Left lung (tissue), 10 donors: ENCODE measurements around the gene KLF5. TPM values are rescaled to one million over a fixed set of nuclear protein-coding genes. Genes with fewer than 3 reads are reported as not detected.

Source experiments
- ATAC-seq: fragments of 200-7000 bp; cut with Tn5 transposase; one replicate; pipeline ENCODE4 v1.9.1; 2020; ENCODE audit warnings: moderate library complexity
- DNase-seq, 4 donors: peaks; one replicate each; pipeline ENCODE4 v3.0.0-alpha.2; 2013 to 2020
- H3K27ac ChIP-seq, 2 donors: fragments of 200-600 bp; sonication (generic) in 1 of 2; one replicate each; pipeline versions ENCODE4 v1.5.0 to v1.8.0; 2020 to 2021
- H3K27me3 ChIP-seq, 2 donors: fragments of 200-600 bp; sonication (generic) in 1 of 2; one replicate each; pipeline versions ENCODE4 v1.5.0 to v1.8.0; 2020 to 2021
- H3K36me3 ChIP-seq, 2 donors: fragments of 200-600 bp; sonication (generic) in 1 of 2; one replicate each; pipeline versions ENCODE4 v1.5.0 to v1.8.0; 2020 to 2021
- H3K4me1 ChIP-seq, 2 donors: fragments of 200-600 bp; one replicate each; pipeline ENCODE4 v1.8.0; 2021
- H3K4me3 ChIP-seq, 2 donors: fragments of 200-600 bp; sonication (generic) in 1 of 2; one replicate each; pipeline versions ENCODE4 v1.5.0 to v1.8.0; 2020 to 2021; ENCODE audit warnings: mild to moderate bottlenecking in 1 of 2
- H3K9me3 ChIP-seq, 2 donors: fragments of 200-600 bp; sonication (generic) in 1 of 2; one replicate each; pipeline versions ENCODE4 v1.5.0 to v1.8.0; 2020 to 2021
- intact Hi-C, 2 donors: fragments of 100-400 bp; cut with DNase I; formaldehyde crosslinking; loops; one replicate each; pipeline versions ENCODE4 v1.11.2 to v1.14.2; 2022
- polyA plus RNA-seq, 6 donors: library from polyadenylated mRNA; unstranded; fragments of 120-200 nt; gene quantifications; one replicate each; pipeline ENCODE4 v1.2.1, GENCODE V29; 2013; ENCODE audit not compliant: insufficient read length in 6 of 6
- total RNA-seq, 2 donors: library from RNA; stranded (reverse); fragmentation: NEBNext Ultra II Directional; extraction: Animal tissue kit (Norgen Biotek cat#: 25700); gene quantifications; one replicate each; pipeline ENCODE4 v1.2.1, GENCODE V29; 2021
- TF ChIP-seq, protein P1 (sequence below), 2 donors: fragments of 200-600 bp; sonication (generic) in 1 of 2; IDR thresholded peaks; one replicate each; pipeline versions ENCODE4 v1.5.0 to v1.8.0; 2021; ENCODE audit warnings: antibody characterized with exemption in 2 of 2
- donor health status: DM: no; HTN: yes; CAD: no.
- donor health status: DM: no; HTN: no; CAD: no.

Gene KLF5
- total and polyA plus RNA-seq, 8 donors, result 17.8 to 52.9 (median 23.5) TPM

DNA sequence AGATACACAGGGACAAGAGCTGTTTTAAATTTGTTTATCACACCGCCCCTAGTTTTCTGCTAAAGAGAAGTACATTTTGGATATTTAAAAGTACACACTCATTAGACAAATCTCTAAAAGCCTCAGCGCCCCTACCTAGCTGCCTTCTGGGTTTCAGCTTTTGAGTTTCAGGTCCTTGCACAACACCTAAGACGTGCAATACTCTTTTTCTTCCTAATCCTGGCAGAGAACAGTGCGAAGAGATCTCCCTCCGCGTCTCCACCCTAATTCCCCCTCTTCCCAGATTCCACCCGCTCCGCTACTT, 421 bp upstream of the KLF5 start:
- no peak for ATAC-seq
- Histone ChIP-seq H3K4me3 (peak overlapping the region; percentile 73 to 75), H3K4me1 (peaks cover 5 to 32% of the 10 kb centered on the region in 2 donors), H3K36me3 (peaks cover 0 to 5% of the 10 kb centered on the region in 2 donors), H3K27ac (peak overlapping the region; percentile 75 to 89), H3K27me3 (peaks cover 10 to 53% of the 10 kb centered on the region in 2 donors), H3K9me3 (no peaks in the 10 kb centered on the region)
- TF ChIP-seq, protein P1, sequence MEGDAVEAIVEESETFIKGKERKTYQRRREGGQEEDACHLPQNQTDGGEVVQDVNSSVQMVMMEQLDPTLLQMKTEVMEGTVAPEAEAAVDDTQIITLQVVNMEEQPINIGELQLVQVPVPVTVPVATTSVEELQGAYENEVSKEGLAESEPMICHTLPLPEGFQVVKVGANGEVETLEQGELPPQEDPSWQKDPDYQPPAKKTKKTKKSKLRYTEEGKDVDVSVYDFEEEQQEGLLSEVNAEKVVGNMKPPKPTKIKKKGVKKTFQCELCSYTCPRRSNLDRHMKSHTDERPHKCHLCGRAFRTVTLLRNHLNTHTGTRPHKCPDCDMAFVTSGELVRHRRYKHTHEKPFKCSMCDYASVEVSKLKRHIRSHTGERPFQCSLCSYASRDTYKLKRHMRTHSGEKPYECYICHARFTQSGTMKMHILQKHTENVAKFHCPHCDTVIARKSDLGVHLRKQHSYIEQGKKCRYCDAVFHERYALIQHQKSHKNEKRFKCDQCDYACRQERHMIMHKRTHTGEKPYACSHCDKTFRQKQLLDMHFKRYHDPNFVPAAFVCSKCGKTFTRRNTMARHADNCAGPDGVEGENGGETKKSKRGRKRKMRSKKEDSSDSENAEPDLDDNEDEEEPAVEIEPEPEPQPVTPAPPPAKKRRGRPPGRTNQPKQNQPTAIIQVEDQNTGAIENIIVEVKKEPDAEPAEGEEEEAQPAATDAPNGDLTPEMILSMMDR (IDR thresholded peaks at IDR 0.05), result no peak
- intact Hi-C loops, result no loop called here
- DNase-seq, result no peak

DNA sequence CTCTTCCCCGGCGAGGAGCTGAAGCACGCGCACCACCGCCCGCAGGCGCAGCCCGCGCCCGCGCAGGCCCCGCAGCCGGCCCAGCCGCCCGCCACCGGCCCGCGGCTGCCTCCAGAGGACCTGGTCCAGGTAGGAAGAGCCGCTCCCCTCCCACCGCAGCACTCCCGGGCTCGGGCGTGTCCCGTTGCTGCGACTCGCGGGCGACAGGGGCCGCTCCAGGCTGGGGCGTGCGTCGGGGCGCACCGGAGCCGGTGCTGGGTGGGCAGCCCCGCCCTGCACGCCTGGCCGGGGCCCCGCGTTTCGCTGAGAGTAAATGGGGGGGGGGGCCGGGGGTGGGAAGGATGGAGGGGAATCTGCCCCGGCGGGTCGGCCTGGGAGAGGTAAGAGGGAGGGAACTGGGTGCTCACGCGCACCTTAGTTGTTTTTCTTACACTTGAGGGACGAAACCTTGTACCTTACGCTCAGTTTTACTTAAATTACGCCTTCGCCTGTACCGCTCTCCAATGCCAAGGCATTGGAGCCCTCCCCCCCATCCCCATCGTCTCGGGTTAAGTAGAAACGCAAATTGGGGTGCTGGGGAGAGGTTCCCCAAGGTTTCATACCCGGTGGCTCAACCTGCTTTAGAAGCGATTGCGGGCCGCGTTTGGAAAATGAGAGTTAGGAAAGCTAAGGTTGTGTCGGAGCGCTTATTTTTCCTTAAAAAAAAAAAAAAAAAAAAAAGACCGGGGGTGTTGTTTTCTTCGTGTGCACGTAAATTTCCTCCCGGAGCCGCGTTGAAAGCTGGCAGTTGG, 850 bp downstream of the KLF5 start:
- H3K4me1 ChIP-seq, result peaks cover 5 to 32% of the 10 kb centered on the region in 2 donors
- peak overlapping the region; percentile 88 to 89 for H3K27ac ChIP-seq
- peak overlapping the region; percentile 73 to 75 for H3K4me3 ChIP-seq
- peak in 3 of 4 donors; percentile 56 to 92 (median 77) for DNase-seq
- intact Hi-C loops, result no loop called here
- peak; percentile 24 for ATAC-seq
- TF ChIP-seq, protein P1 (IDR thresholded peaks at IDR 0.05), result no peak
- no peaks in the 10 kb centered on the region for H3K9me3 ChIP-seq
- H3K27me3 ChIP-seq, result peaks cover 10 to 53% of the 10 kb centered on the region in 2 donors
- H3K36me3 ChIP-seq, result peaks cover 0 to 9% of the 10 kb centered on the region in 2 donors

DNA sequence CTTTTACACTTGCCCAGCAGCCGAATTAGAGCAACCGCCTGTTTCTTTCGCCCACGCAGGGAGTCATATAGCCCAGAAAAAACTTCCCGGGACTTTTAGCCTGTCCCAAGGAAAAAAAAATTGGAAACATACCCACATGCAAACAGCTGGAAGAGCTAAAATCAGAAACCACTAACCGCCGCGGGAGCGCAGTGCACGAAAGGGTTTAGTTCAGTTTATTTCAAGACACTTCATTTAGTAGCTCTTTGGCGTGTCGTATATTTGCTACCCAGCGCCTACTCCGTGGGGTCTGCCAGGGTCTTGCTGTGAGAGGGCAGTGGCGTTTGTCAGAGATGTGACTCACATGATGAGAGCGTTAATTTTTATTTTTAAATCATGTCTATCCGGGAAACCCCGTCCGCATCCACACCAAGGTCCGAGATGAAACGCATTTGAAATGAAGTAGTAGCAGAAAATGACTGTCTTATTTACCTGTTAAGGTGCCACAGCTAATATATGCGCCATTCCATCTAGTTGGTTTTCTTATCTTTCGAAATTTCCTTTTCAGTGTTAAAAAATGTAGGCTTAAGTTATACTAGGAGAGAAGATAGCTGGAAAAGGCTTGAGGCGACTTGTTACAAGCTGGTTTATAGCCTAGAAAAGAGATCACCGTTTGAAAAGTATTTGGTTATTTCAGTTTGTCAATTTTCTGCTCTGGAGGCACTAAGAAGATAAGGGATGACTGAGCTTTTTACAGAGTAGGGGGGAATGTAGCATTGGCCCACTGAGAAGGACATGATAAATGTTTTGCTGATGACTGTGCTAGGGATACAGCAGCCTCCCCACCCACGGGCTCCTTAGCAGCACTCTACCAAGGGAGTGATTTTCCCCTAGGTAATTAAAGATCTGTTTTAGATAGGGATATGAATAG, 1.7 kb downstream of the KLF5 start:
- intact Hi-C loops, result no loop called here
- peak; percentile 36 to 75 (median 59) for DNase-seq

DNA sequence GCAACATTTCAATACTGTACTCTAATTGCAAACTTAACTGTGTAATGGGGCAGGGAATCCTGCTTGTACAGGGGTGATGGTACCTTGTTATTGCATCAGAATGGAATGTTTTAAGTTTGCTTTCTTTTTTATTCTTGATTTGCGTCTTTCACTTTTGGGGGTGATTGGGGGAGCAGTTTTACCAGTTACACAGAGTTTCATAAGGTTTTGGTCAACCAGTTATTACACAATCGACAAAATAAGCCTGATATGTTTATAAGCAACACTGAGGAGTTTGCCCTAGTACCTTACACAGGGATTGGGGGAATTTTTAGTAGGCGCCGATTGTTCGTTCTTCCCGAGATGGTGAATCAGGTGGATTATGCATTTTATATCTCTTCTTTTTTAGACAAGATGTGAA, 2.7 kb downstream of the KLF5 start:
- TF ChIP-seq, protein P1 (IDR thresholded peaks at IDR 0.05), result no peak
- Histone ChIP-seq H3K4me3 (peak overlapping the region; percentile 73 to 75), H3K27ac (peak overlapping the region; percentile 88 to 89)

More for the DNA sequence above, 1.7 kb downstream of the KLF5 start:
- Histone ChIP-seq H3K27ac (peak overlapping the region; percentile 88 to 89), H3K4me3 (peak overlapping the region; percentile 73 to 75), H3K4me1 (peaks cover 5 to 32% of the 10 kb centered on the region in 2 donors), H3K9me3 (no peaks in the 10 kb centered on the region), H3K27me3 (peaks cover 10 to 45% of the 10 kb centered on the region in 2 donors), H3K36me3 (peaks cover 0 to 16% of the 10 kb centered on the region in 2 donors)
- peak; percentile 11 for ATAC-seq
- TF ChIP-seq, protein P1 (IDR thresholded peaks at IDR 0.05), result no peak

More for the DNA sequence above, 2.7 kb downstream of the KLF5 start:
- Histone ChIP-seq H3K9me3 (no peaks in the 10 kb centered on the region), H3K4me1 (peaks cover 5 to 32% of the 10 kb centered on the region in 2 donors), H3K27me3 (peaks cover 10 to 36% of the 10 kb centered on the region in 2 donors), H3K36me3 (peaks cover 0 to 19% of the 10 kb centered on the region in 2 donors)
- no peak for DNase-seq
- intact Hi-C loops, result no loop called here
- ATAC-seq, result no peak
